Sciatic nerve (tissue), 2 donors: ENCODE measurements around the gene ABCC4. TPM values are rescaled to one million over a fixed set of nuclear protein-coding genes. Genes with fewer than 3 reads are reported as not detected.

Experiments
- ATAC-seq: fragments of 200-7000 bp; cut with Tn5 transposase; one replicate; pipeline ENCODE4 v1.9.1; 2020; ENCODE audit warnings: mild to moderate bottlenecking, moderate library complexity
- DNase-seq: peaks from one replicate; pipeline ENCODE4 v3.0.0-alpha.2; 2020; ENCODE audit warnings: low spot score
- intact Hi-C: fragments of 100-400 bp; cut with DNase I; formaldehyde crosslinking; loops from one replicate; pipeline ENCODE4 v1.14.2; 2022
- total RNA-seq: library from RNA; stranded (reverse); fragmentation: NEBNext Ultra II Directional; extraction: Animal tissue kit (Norgen Biotek cat#: 25700); gene quantifications from one replicate; pipeline ENCODE4 v1.2.1, GENCODE V29; 2021
- donor health status: DM: no; HTN: no; CAD: no.
- donor health status: DM: no; HTN: no; CAD: no.

Gene ABCC4
- total RNA-seq, 1 donor from 2014 or later = 12.0 TPM

DNA sequence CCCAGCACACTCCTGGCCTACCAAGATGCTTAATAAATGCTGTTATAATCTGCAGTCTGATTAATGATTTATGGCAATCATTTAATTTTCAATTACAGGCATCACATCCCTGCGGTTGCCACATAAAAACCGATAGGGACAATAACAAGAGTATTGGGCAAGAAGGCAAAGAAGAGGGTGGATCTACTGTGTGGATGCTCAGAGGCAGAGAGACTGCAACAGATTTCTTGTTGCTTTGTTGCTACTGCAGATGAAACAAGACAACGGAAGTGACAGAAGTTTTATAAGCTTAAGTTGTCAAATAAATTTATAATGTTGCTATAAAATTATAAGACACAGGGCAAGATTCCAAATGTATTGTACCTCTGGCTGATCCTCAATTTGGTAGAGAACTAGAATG, 154.8 kb downstream of the ABCC4 start:
- ATAC-seq (no peak), DNase-seq (no peak)
- intact Hi-C loops = no loop called here

DNA sequence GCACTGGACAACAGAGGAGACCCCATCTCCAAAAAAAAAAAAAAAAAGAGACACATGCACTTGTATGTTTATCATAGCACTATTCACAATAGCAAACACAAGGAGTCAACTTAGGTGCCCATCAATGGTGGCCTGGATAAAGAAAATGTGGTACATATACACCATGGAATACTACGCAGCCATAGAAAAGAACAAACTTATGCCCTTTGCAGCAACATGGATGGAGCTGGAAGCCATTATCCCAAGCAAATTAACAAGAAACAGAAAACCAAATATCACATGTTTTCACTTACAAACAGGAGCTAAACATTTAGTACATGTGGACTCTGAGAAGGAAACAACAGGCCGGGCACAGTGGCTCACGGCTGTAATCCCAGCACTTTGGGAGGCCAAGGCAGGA, 155.7 kb downstream of the ABCC4 start:
- ATAC-seq (no peak), DNase-seq (no peak)

DNA sequence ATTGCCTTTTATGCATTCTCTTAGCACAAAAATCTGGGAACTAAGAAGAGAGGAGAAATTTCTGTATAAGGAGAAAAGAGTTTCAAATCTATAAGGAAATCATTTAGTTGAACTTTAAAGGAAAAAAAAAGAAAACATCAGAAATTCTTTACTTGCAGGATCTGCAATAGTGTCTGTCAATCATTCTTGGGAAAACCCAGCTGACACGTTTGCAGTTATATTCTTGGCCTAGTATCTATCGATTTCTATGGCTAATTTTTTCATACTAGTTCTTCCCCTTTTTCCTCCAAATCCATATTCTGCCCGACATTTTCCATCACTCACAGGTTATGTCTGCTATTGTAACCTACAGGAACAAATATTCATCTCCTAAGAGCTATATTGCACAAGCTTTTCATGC, 160.7 kb downstream of the ABCC4 start:
- intact Hi-C loops = no loop called here
- ATAC-seq = no peak
- no peak for DNase-seq

More for the DNA sequence above, 155.7 kb downstream of the ABCC4 start:
- intact Hi-C loops = no loop called here

DNA sequence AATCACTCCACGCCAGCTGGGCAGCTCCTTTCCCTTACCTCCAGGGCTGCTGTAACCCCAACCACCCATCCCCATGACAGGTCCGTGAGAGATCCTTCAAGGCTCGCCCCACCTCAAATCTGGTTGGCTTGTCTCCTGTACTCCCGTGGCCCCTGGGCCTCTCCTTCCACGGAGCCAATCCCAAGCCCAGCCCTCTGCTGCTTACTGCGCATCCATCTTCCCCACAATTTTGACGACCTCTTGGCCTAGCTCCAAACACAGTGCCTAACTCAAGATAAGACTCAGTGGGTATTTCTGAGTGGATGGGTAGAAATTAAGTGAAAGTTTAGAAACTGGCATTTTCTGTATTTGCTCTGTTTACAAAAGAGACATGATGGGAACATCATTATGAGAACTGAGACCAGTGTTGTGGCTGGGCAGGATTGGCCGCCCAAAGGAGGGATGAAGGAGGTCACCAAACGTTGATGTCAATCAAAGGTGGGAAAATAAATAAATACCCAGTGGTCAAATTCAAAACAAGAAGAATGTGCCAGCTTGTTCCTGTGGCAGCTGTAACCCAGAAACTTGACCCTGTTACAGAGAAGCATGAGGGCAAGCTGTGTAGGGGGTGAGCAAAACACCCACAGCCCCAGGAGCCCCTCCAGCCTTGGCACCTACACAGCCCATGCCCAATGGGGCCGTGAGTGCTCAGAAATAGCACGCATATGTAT, 162.2 kb downstream of the ABCC4 start:
- intact Hi-C loops = no loop called here
- no peak for DNase-seq
- no peak for ATAC-seq

DNA sequence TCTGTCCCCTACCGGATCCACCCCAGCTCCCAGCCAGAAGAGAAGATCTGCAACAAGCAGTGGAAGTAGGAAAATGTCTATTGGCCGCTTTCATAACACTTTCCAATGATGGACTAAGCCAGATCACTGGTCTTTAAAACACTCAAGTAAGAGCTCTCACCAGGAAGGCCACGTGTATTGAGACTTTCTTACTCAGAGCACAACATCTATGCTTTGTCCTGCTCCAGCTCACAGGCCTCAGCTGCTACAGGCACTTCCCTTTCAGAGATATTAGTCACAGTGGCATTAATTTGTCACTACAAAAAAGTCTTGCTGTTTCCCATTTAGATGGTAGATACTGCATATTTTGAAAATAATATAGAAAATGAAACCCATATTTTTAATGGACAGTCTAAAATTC, 164.2 kb downstream of the ABCC4 start:
- ATAC-seq (no peak), DNase-seq (no peak)
- intact Hi-C loops = no loop called here

DNA sequence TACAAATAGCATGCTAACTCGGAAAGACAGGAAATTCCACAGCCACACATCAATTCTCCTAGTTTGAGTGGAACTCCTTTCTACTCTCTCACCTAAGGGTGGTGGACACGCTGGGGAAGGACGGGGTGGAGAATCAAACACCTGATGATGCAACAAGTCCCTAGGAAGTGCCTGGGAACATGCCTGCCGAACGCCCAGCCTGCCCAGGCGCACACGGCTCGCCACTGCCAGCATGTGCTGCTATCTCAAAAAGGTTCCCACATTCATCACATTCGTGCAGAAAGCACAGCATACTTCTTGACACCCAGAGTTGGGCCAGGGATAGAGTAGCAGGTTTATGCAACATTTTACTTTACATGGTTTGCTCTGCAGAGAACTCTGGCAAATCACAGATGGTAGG, 164.6 kb downstream of the ABCC4 start:
- ATAC-seq (no peak), DNase-seq (no peak)
- intact Hi-C loops = no loop called here

DNA sequence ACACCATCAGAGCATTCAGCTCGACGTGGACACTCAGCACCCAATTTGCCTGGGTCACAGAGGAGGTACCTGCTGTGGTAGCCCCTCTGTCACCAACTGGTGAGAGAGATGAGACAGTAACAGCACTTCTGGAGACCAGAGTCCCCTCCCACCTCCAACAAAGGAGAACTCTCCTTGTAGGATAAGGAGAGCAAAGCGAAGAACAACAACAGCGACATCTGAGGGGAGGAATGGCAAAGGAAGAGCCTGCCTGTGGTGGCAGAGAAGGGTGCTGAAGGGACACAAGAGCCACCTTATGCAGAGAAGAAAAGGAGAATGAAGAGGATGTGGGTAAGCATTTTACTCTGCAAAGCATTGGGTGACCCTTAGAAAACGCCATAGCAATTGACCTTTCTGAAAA, 167.8 kb downstream of the ABCC4 start:
- intact Hi-C loops = no loop called here
- DNase-seq (no peak), ATAC-seq (no peak)

DNA sequence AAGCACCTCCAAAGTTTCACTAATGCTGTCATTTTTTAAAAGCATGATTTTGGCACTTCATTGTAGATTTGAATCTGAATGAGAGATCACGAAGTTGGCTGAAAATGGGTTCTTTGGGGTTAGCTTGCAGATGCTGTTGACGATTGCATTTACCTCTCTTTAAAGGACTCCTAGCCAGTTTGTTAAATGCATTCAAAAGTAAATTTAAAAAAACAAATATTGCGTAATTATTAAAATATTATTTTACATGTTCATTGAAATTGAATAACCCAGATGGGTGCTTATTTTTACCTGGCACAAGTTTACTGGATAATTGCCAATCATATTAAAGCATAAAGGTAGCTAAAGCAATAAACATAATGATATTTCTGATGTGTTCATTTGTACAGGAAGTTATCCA, 172.2 kb downstream of the ABCC4 start:
- DNase-seq = no peak
- ATAC-seq = no peak

DNA sequence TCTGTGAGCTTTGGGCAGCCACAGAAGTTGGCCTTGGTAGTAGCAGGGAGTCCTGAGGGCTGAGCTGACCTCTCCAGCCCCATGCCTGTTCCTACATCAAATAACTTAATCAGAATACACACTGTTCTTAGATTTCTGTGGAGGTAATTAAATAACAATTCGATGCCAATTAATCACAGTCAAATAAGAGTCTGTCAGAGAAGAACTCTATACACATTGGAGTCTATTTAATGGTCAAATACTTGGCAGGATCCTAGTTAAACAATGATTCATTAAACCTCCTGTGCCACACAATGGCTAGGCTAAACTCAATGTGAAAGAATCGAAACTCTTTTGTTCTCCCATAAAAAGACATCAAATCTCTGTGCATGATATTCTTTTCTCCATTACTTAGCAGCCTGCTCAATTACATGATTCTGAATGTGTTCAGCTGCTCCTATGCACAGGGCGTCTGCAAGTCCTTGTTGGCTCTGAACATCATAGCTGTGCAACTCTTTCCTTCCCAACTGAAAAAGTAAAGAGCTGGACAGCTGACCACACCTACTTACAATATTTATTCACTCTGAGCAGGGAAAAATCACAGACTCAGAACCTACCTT, 173.1 kb downstream of the ABCC4 start:
- no peak for DNase-seq
- no peak for ATAC-seq
- intact Hi-C loops = no loop called here

More for the DNA sequence above, 172.2 kb downstream of the ABCC4 start:
- intact Hi-C loops = no loop called here

DNA sequence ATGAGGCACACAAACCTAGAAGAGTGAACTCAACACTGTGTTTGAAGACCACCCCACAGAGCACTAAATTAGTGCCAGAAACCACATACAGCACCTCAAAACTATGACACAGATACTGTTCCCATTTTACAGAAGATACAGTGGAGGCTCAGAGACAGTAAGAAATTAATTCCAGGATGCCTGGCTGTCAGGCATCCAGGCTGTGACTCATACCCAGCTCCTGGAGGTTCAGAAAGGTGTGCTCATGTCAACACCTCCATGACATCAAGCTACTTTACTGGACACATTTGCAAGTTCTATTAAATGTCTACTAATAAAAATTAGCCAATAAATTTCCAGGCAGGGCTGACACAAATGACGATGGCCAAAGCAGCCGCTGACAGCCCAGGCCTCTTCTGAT, 176.3 kb downstream of the ABCC4 start:
- DNase-seq (no peak), ATAC-seq (no peak)
- intact Hi-C loops = no loop called here

DNA sequence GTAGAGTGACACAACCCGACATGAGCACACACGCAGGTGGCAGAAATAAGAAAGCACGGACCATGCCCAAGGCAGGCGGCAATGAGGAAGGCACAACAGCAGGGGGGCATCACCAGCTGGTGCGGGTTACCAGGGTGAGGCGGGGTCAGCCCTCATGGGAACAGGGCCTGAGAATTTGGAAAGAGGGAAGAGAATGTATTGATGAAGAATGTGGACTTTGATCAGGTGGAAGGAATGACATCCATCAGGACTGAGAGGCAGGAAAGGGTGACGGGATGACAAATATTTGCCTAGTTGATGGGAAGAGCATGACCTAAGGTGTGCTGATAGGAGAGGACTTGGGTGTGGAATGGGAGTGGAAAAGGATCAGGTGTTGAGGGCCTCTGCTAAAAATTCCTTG, 177.5 kb downstream of the ABCC4 start:
- DNase-seq = no peak
- intact Hi-C loops = no loop called here
- ATAC-seq = no peak

DNA sequence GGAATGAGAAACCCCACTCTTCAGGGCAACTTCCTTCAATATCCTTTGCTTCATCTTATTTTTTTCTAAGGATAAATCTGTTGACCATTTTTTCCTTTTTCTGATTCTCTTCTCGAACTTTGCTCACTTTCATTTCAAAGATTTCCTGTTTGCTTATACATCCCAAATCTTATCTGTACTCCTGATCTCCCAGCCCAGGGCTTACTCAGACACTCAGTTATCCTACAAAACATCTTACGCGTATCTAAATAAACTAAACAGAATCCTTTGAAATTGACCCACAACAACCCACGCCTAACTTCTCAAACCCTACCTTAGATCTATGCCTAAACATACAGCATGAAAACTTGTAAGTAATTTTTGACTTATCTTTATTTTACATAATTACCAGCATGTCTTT, 179.2 kb downstream of the ABCC4 start:
- ATAC-seq = no peak
- intact Hi-C loops = no loop called here

DNA sequence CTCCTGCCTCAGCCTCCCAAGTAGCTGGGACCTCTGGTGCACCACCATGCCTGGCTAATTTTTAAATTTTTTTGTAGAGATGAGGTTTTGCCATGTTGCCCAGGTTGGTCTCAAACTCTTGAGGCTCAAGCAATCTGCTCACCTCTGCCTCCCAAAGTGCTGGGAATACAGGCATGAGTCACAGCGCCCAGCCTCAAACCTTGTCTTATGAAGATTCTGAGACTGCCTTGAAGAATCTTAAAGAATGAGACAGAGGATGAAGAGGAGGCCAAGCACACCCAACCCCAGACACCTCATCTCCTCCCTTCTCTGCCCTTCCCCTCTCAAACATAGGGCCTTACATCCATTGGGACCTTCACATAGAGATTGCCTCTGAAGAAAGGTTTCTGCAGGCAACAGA, 179.7 kb downstream of the ABCC4 start:
- intact Hi-C loops = no loop called here
- no peak for ATAC-seq
- DNase-seq = no peak

More for the DNA sequence above, 179.2 kb downstream of the ABCC4 start:
- no peak for DNase-seq

DNA sequence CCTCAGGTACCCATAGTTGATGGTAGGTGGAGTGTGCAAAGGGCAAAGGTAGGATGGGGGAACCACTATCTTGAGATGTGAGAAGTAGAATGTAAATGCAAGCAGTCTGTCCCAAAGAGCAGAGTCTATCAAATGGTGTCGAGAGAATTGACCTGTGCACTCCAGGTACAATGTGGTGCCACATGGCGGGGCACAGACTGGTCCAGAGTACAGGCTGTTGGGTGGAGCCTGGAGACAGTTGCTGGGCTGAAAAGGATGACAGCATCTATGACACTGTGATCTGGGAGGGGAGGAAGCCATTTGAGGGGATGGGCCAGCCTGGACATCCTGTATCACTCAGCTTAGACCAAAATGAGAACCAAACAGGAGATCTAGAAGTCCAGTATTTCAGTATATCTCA, 180.6 kb downstream of the ABCC4 start:
- ATAC-seq (no peak), DNase-seq (no peak)
- intact Hi-C loops = no loop called here

DNA sequence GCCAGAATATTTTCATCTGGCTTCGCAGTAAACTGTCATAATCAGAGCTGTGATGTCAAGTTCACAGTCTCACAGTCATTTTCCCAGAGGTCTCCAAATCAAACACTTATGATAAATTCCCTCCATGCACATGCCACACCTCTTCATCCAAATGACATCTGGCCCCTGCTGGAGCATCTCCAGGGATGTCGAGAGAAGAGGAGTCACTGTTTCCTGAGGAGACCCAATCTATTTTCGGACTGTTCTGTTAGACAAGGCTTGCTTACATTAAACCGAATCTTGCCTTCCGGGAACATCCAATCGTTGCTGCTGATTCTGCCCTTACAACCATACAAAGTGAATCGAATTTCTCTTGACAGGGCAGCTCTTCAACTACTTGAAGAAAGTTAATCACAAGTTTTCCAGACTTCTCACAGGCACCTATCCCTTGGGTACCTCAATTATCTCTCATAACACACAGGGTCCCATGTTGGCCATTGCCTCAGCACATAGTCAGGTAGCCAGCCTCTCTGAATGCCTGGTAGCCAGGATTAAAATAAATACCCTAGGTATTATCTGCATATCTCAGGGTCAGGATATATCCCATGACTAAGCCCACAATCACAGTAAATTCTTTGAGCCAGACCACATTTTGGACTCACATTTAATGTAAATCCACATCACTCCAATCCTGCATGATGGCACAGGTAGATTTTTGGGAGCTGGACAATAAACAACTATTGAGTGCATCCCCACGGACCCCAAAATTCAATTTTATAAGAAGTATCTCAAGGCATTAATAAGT, 182.5 kb downstream of the ABCC4 start:
- DNase-seq = no peak
- intact Hi-C loops = no loop called here
- no peak for ATAC-seq

DNA sequence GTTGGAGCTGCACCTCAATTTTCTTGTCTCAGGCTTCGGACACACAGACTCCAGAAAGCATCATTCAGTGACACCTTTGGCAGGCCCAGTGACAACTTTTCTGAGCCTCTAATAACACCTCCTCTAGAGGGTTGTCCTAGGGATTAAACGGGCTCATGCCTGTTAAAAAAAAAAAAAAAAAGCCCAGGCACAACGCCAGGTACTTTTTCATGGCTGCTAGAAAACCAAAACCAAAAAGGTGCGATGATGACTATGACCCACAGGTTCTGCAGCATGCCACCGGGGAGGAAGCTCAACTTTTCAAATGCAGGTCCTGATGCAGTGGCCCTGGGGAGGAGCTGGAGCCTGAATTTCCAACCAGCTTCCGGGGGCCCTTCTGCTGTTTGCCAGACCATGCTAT, 184.2 kb downstream of the ABCC4 start:
- intact Hi-C loops = no loop called here
- ATAC-seq (no peak), DNase-seq (no peak)

DNA sequence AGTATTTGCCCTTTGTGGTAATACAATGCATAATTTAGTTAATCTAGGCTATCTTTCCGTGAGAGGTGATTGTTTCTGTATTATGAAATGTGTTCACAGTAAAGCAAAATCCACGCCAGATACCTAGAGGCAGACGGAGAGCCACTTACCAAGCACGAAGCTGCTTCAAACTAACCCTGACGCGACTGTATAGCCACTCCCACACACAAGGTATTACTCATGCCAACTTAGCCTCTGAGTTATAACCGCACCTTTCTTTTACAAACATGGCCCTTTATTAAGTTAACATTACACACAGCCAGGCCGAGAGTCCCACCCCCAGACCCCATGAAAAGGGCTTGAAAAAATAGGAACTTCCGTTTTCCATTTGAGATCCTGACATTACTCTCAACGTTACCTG, 185.7 kb downstream of the ABCC4 start:
- intact Hi-C loops = no loop called here
- DNase-seq (no peak), ATAC-seq (no peak)

DNA sequence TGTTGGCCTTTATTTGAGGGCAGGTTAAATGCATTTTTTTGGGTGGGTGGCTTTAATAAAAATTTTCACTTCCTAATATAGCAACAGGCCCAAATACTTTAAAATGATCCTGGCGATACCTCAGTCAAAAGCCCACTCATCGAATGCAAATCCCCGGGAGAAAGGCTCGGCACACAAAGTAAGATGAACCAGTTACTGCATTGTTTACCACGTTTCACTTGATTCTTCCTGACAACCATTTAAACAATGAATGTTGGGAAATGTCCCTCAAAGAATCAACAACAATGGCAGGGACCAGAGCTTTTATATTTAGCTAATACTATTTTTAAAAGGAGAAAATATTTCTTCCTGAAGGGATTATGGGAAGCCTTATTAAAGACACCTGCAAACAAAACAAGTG, 187.7 kb downstream of the ABCC4 start:
- ATAC-seq (no peak), DNase-seq (no peak)
- intact Hi-C loops = no loop called here

DNA sequence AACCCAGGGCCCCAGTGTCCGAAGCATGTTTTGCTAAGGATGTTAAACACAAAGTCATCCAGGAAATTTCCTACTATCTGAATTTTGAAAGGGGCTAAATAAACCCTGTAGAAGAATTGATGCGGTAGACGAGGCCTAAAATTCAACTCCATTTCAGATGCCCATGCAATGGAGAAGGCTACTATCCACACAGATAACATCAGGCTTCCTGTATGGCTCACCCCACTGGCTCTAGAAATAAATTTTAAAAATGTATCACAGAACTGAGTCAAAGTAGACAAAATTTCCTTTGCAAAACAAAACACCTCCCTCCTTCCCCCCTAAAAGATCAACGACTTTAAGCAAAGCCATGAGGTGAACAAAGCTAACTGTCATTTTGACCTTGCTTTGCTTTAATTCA, 188.4 kb downstream of the ABCC4 start:
- no peak for ATAC-seq
- DNase-seq = no peak
- intact Hi-C loops = no loop called here

DNA sequence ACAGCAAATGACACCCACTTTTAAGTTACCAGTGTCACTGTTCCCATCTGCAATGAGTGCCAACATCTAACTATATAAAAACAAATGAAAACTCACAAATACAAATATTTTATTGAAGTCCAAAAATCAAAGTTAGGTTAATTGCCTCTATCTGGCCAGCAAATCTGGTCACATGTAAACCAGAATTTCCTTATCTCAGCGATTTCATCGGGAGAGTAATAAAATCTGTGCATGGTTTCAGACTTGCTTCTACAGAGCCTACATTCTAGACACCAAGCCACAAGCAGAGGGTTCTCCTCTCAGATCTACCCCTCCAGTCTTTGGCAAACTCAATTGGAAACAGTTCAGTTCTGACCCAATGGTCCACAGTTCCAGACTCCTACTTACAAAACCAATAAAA, 189.6 kb downstream of the ABCC4 start:
- intact Hi-C loops = no loop called here
- no peak for DNase-seq
- no peak for ATAC-seq
